Heart right ventricle (tissue), 16 donors: ENCODE measurements around the gene PRELP. TPM values are rescaled to one million over a fixed set of nuclear protein-coding genes. Genes with fewer than 3 reads are reported as not detected.

Source experiments
- ATAC-seq, 8 donors: fragments of 200-7000 bp; cut with Tn5 transposase; one replicate each; pipeline ENCODE4 v1.9.1; 2020; ENCODE audit warnings: mild to moderate bottlenecking in 8 of 8, moderate library complexity in 8 of 8, moderate number of reproducible peaks in 1 of 8
- DNase-seq, 2 donors: peaks; one replicate each; pipeline ENCODE4 v3.0.0-alpha.2; 2020
- H3K27ac ChIP-seq, 10 donors: fragments of 200-600 bp; sonication (generic) in 2 of 10; one replicate each; pipeline versions ENCODE4 v1.5.0 to v1.8.0; 2020 to 2022; ENCODE audit warnings: mild to moderate bottlenecking in 3 of 10
- H3K27me3 ChIP-seq, 7 donors: fragments of 200-600 bp; one replicate each; pipeline ENCODE4 v1.8.0; 2021 to 2022; ENCODE audit warnings: mild to moderate bottlenecking in 2 of 7
- H3K36me3 ChIP-seq, 9 donors: fragments of 200-600 bp; sonication (generic) in 1 of 9; one replicate each; pipeline versions ENCODE4 v1.5.0 to v1.8.0; 2020 to 2022; ENCODE audit warnings: mild to moderate bottlenecking in 2 of 9
- H3K4me1 ChIP-seq, 9 donors: fragments of 200-600 bp; sonication (generic) in 1 of 9; one replicate each; pipeline versions ENCODE4 v1.5.0 to v1.8.0; 2020 to 2022; ENCODE audit warnings: mild to moderate bottlenecking in 4 of 9
- H3K4me3 ChIP-seq, 10 donors: fragments of 200-600 bp; sonication (generic) in 2 of 10; one replicate each; pipeline versions ENCODE4 v1.5.0 to v1.8.0; 2020 to 2022; ENCODE audit warnings: mild to moderate bottlenecking in 7 of 10, moderate library complexity in 2 of 10
- H3K9me3 ChIP-seq, 11 donors: fragments of 200-600 bp in 10 of 11; sonication (generic) in 2 of 11; one replicate each; pipeline versions ENCODE4 v1.5.0 to v1.8.0; 2013 to 2022; ENCODE audit warnings: mild to moderate bottlenecking in 2 of 11, control low read depth in 1 of 11, moderate library complexity in 1 of 11
- WGBS, 2 donors: extraction: QIAGEN DNeasy Blood & Tissue Kit; methylation state at CpG; one replicate each; pipeline ENCODE4 v1.1.7; 2013; ENCODE audit warnings: inconsistent platforms in 1 of 2; 5-methylcytosine and 5-hydroxymethylcytosine counted together
- intact Hi-C, 10 donors: fragments of 100-400 bp; cut with DNase I; formaldehyde crosslinking; loops; one replicate each; pipeline versions ENCODE4 v1.11.1 to v1.14.2; 2022
- polyA plus RNA-seq, 2 donors: library from polyadenylated mRNA; stranded (reverse); fragments of 200-250 nt; gene quantifications; one replicate each; pipeline ENCODE4 v1.2.3, GENCODE V29; 2013
- total RNA-seq, 10 donors: library from RNA; stranded (reverse); fragmentation: NEBNext Ultra II Directional in 3 of 10; extraction: Animal tissue kit (Norgen Biotek cat#: 25700) in 3 of 10; gene quantifications; one replicate each; pipeline versions ENCODE4 v1.2.1 to v1.2.4, GENCODE V29; 2021 to 2023
- TF ChIP-seq, protein P1 (sequence below), 9 donors: fragments of 200-600 bp; sonication (generic) in 2 of 9; IDR thresholded peaks; one replicate each; pipeline versions ENCODE4 v1.5.0 to v1.8.0; 2021 to 2022; ENCODE audit warnings: antibody characterized with exemption in 9 of 9, mild to moderate bottlenecking in 5 of 9, moderate library complexity in 1 of 9
- donor health status: Arrhythmogenic right ventricular cardiomyopathy.
- donor health status: ischemic (EF 13 %, LVEDD 7.1; RV severe dilation, severe dysfunction).
- donor health status: healthy with polysubstance abuse.
- donor health status: DM: no; HTN: yes; CAD: no.
- donor health status: DM: no; HTN: no; CAD: no.
- donor health status: ischemic (EF 25% LVEDD 6.9; RV normal size, moderate dysfunction).
- donor health status: ischemic (EF 25% LVEDD 5.7; RV mildly dilated, moderate dysfunction).
- donor health status: healthy.
- donor health status: DM: yes; HTN: yes; CAD: no.
- donor health status: Ischemic cardiomyopathy.
- donor health status: ischemic (EF 35%, LVEDD 5.7; RV mildly dilated, moderate dysfunction).
- donor health status: nonischemic (EF 11% LVEDD 7.7; RV severe dilation, severe dysfunction).
- donor health status: DM: yes; HTN: yes; CAD: no.
- donor health status: PGD.
- donor health status: ischemic (EF 29% LVEDD 5.4; RV normal size, mild dysfunction).
- donor health status: nonischemic (EF 23%, LVEDD 6.1; RV moderate dilation, normal function).

Gene PRELP
- total and polyA plus RNA-seq, 12 donors: 3.3 to 37.1 (median 14.9) TPM

DNA sequence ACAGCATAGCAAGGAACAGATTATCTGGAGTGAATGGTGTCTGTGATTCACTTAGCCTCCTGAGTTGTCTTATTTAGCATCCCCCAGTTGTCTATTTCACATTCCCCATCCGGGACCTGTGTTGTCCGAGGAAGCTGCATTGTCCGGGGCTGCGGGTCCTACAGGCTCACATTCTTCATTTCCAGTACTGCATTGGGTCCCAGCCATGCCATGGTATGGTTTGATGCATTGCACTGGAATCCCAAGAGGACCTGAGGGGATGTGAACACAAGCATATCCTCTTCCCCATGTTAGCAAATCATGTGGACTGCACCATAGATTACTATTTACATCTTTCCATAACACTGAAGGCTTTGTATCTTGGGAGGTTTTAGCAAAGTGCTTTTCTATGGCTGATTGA is 48.2 kb upstream of the PRELP start:
- Histone ChIP-seq H3K4me3 (no peak overlapping the region), H3K36me3 (no peaks in the 10 kb centered on the region), H3K4me1 (peaks cover 0 to 14% (median 5%) of the 10 kb centered on the region in 9 donors), H3K9me3 (no peaks in the 10 kb centered on the region), H3K27me3 (peaks cover 0 to 17% (median 0%) of the 10 kb centered on the region in 7 donors), H3K27ac (no peak overlapping the region)
- intact Hi-C loops: loop anchor here in 2 of 10 donors (1.0 to 5.0 kb wide), 2 partner anchors 45 to 48 kb away; partner anchors contain the start of gene PRELP (in 1 of the 2)
- DNase-seq (no peak), ATAC-seq (no peak)
- WGBS, 2 donors: 86 to 90% methylated on average over 4 of the region's 4 CpGs
- TF ChIP-seq, protein P1, sequence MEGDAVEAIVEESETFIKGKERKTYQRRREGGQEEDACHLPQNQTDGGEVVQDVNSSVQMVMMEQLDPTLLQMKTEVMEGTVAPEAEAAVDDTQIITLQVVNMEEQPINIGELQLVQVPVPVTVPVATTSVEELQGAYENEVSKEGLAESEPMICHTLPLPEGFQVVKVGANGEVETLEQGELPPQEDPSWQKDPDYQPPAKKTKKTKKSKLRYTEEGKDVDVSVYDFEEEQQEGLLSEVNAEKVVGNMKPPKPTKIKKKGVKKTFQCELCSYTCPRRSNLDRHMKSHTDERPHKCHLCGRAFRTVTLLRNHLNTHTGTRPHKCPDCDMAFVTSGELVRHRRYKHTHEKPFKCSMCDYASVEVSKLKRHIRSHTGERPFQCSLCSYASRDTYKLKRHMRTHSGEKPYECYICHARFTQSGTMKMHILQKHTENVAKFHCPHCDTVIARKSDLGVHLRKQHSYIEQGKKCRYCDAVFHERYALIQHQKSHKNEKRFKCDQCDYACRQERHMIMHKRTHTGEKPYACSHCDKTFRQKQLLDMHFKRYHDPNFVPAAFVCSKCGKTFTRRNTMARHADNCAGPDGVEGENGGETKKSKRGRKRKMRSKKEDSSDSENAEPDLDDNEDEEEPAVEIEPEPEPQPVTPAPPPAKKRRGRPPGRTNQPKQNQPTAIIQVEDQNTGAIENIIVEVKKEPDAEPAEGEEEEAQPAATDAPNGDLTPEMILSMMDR (IDR thresholded peaks at IDR 0.05): no peak

DNA sequence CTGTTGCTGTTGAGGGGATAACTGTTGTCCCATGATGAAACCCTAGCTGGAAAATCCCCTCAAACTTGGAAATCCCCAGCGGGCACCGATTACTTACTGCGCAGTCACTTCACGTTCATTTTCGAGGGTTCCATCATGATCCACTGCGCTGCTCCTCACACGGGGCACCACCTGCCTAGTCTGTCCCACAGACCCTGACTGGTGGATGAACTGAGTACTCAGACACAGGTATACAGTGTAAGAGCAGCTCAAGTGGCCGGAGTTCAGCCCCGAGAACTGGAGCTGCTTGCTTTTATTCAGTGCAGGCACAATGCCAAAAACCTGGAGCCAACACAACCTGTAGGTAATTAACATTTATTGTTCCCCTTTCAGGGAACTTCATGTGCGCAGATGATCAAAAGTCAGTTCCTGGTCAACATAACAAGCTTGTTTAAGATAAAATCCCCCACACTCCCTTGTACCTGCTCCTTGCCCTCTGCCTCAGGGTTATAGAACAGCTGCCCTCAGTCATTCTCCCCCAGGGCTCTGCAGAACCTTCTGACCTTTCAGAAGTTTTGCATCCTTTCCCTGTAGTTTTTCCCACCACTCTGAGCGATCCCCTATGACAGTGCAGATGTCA is 46.5 kb upstream of the PRELP start:
- Histone ChIP-seq H3K27me3 (peaks cover 0 to 17% (median 0%) of the 10 kb centered on the region in 7 donors), H3K27ac (no peak overlapping the region), H3K9me3 (no peaks in the 10 kb centered on the region), H3K36me3 (no peaks in the 10 kb centered on the region), H3K4me3 (no peak overlapping the region), H3K4me1 (peaks cover 0 to 14% (median 5%) of the 10 kb centered on the region in 9 donors)
- 74 to 77% methylated on average over 11 of the region's 11 CpGs for WGBS, 2 donors
- DNase-seq (no peak), ATAC-seq (no peak)
- intact Hi-C loops: loop anchor here in 1 of 10 donors (5.0 kb wide), 1 partner anchor 47 kb away; no protein-coding TSS in a partner anchor
- TF ChIP-seq, protein P1 (IDR thresholded peaks at IDR 0.05): no peak

DNA sequence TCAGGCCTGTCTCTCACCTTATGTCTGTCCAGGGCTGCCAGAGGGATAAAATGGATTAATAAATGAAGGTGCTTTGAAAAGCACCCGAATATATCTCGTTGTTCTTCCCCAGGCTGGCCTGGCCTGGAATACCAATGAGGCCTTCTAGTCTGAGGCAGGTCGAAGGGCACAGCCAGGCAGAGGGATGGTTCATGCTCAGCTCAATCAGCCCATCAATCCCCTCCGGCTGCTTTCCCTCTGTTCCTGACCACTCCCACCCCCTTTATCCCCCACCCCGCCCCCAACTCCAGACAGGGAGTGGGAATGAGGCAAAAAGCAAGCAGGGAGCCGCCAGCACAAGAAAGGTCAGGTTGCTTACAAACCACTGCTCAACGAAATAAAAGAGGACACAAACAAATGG is 40.0 kb upstream of the PRELP start:
- ATAC-seq (no peak), DNase-seq (no peak)
- no peaks in the 10 kb centered on the region for H3K27me3 ChIP-seq
- TF ChIP-seq, protein P1 (IDR thresholded peaks at IDR 0.05): no peak
- no peak overlapping the region for H3K27ac ChIP-seq
- intact Hi-C loops: loop anchor here in 1 of 10 donors (5.0 kb wide), 1 partner anchor 63 kb away; no protein-coding TSS in a partner anchor
- H3K36me3 ChIP-seq: no peaks in the 10 kb centered on the region
- peaks cover 0 to 6% (median 0%) of the 10 kb centered on the region in 11 donors for H3K9me3 ChIP-seq
- H3K4me3 ChIP-seq: no peak overlapping the region
- peaks cover 4 to 17% (median 6%) of the 10 kb centered on the region in 9 donors for H3K4me1 ChIP-seq
- WGBS, 2 donors: 94 to 97% methylated on average over 7 of the region's 7 CpGs

DNA sequence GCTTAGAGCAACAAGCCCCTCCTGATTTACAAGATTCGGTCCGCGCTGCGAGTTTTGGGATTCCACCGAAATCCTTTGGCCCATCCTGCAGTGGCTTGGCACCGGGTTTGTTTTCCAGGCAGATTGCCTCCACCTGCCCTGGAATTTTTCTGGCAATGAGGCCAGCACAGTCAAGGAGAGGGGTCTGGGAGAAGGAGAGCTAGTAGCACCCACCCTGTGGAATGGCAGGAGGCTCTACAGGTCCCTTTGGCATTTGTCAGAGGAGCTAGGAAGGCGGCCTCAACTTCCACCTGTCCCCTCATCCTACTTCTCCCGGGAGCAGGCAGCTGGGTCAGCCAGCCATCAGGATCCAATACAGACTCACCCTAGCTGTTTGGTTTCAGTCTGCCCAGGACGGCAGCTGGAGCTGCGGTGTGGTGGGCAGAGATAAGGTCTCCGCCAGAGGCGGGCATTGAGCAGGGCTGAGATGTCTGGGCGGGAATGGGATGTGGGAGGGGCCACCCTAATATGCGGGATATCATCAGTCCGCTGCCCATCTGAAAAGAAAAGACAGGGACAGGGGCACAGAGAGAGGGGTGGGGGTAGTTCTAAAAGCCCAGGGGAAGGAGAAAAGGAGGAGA is 37.8 kb upstream of the PRELP start:
- H3K36me3 ChIP-seq: no peaks in the 10 kb centered on the region
- TF ChIP-seq, protein P1 (IDR thresholded peaks at IDR 0.05): no peak
- no peaks in the 10 kb centered on the region for H3K27me3 ChIP-seq
- peaks cover 7 to 31% (median 9%) of the 10 kb centered on the region in 9 donors for H3K4me1 ChIP-seq
- 89% methylated on average over 15 of the region's 15 CpGs for WGBS, 2 donors
- no peak overlapping the region for H3K27ac ChIP-seq
- no peak for DNase-seq
- H3K9me3 ChIP-seq: peaks cover 0 to 6% (median 0%) of the 10 kb centered on the region in 11 donors
- no peak overlapping the region for H3K4me3 ChIP-seq
- no peak for ATAC-seq
- intact Hi-C loops: loop anchor here in 1 of 10 donors (5.0 kb wide), 1 partner anchor 66 kb away; no protein-coding TSS in a partner anchor
